Neuronal stem cell (in vitro differentiated cells): ENCODE data around the gene PRPF6.

Experiments
- DNase-seq: peaks from one replicate; pipeline ENCODE4 v3.0.0-alpha.2; 2013; ENCODE audit warnings: low spot score
- H2AFZ ChIP-seq: one replicate; pipeline ENCODE4 v1.6.1; 2013; ENCODE audit warnings: mild to moderate bottlenecking, low read length, inconsistent platforms
- H2AK5ac ChIP-seq: 2 replicates; pipeline ENCODE4 v1.6.1; 2013; ENCODE audit warnings: low read depth, mild to moderate bottlenecking, inconsistent platforms, low read length, moderate library complexity, mixed read lengths
- H2BK120ac ChIP-seq: 2 replicates; pipeline ENCODE4 v1.6.1; 2013; ENCODE audit warnings: low read depth, mild to moderate bottlenecking, inconsistent platforms, low read length, moderate library complexity, mixed read lengths
- H2BK12ac ChIP-seq: one replicate; pipeline ENCODE4 v1.6.1; 2013; ENCODE audit warnings: low read length, inconsistent platforms
- H2BK15ac ChIP-seq: 2 replicates; pipeline ENCODE4 v1.6.1; 2013; ENCODE audit warnings: mild to moderate bottlenecking, low read length, inconsistent platforms, mixed read lengths
- H2BK5ac ChIP-seq: one replicate; pipeline ENCODE4 v1.6.1; 2013; ENCODE audit warnings: inconsistent platforms, mild to moderate bottlenecking, low read length, moderate library complexity
- H3K14ac ChIP-seq: one replicate; pipeline ENCODE4 v1.6.1; 2013; ENCODE audit warnings: low read length, inconsistent platforms
- H3K18ac ChIP-seq: 2 replicates; pipeline ENCODE4 v1.6.1; 2013; ENCODE audit warnings: low read length, inconsistent platforms
- H3K23ac ChIP-seq: 2 replicates; pipeline ENCODE4 v1.6.1; 2013; ENCODE audit warnings: low read depth, mild to moderate bottlenecking, mixed read lengths, low read length, inconsistent platforms; ENCODE audit not compliant: poor library complexity
- H3K27ac ChIP-seq: replicated peaks from 3 replicates; pipeline ENCODE4 v1.5.1; 2013; ENCODE audit warnings: low read length, inconsistent platforms
- H3K27me3 ChIP-seq, 3 experiments: 2 replicates each; pipeline ENCODE4 v1.6.1; 2013; ENCODE audit warnings: low read length in 3 of 3, mild to moderate bottlenecking in 2 of 3, inconsistent platforms in 1 of 3, low read depth in 1 of 3, mixed read lengths in 1 of 3, moderate library complexity in 1 of 3; ENCODE audit not compliant: control insufficient read depth in 3 of 3, insufficient read depth in 3 of 3
- H3K36me3 ChIP-seq, 2 donors: replicated peaks in 1 of 2; 2 replicates each; pipeline ENCODE4 v1.6.1; 2013; ENCODE audit warnings: low read length in 2 of 2; ENCODE audit not compliant: control insufficient read depth in 2 of 2, insufficient read depth in 2 of 2
- H3K4ac ChIP-seq: 2 replicates; pipeline ENCODE4 v1.6.1; 2013; ENCODE audit warnings: inconsistent platforms, mild to moderate bottlenecking, low read length, moderate library complexity
- H3K4me1 ChIP-seq, 2 donors: 1 replicate in 1 of 2; 2 replicates in 1 of 2; pipeline ENCODE4 v1.6.1; 2013; ENCODE audit warnings: low read length in 2 of 2, low read depth in 1 of 2; ENCODE audit not compliant: control insufficient read depth in 2 of 2, insufficient read depth in 1 of 2
- H3K4me2 ChIP-seq: one replicate; pipeline ENCODE4 v1.6.1; 2013; ENCODE audit warnings: mild to moderate bottlenecking, low read length, inconsistent platforms; ENCODE audit not compliant: insufficient read depth, poor library complexity, severe bottlenecking
- H3K4me3 ChIP-seq, 2 donors: 2 replicates each; pipeline ENCODE4 v1.5.1; 2013; ENCODE audit warnings: low read length in 2 of 2, mild to moderate bottlenecking in 2 of 2, inconsistent platforms in 1 of 2, moderate library complexity in 1 of 2
- H3K79me1 ChIP-seq: one replicate; pipeline ENCODE4 v1.6.1; 2013; ENCODE audit warnings: low read depth, mild to moderate bottlenecking, inconsistent platforms, low read length, moderate library complexity
- H3K9ac ChIP-seq: one replicate; pipeline ENCODE4 v1.6.1; 2013; ENCODE audit warnings: mild to moderate bottlenecking, low read depth, low read length, inconsistent platforms; ENCODE audit not compliant: poor library complexity
- H3K9me3 ChIP-seq, 2 donors: replicated peaks in 1 of 2; 2 replicates each; pipeline versions ENCODE3 to v1.6.1; 2013; ENCODE audit warnings: low read length in 2 of 2, mild to moderate bottlenecking in 2 of 2, inconsistent platforms in 1 of 2, low read depth in 1 of 2, mixed read lengths in 1 of 2, moderate library complexity in 1 of 2; ENCODE audit not compliant: control insufficient read depth in 2 of 2, insufficient read depth in 1 of 2
- H4K8ac ChIP-seq: one replicate; pipeline ENCODE4 v1.6.1; 2013; ENCODE audit warnings: low read depth, mild to moderate bottlenecking, inconsistent platforms, low read length, moderate library complexity
- H4K91ac ChIP-seq: one replicate; pipeline ENCODE4 v1.6.1; 2013; ENCODE audit warnings: low read length, low read depth, mild to moderate bottlenecking, inconsistent platforms; ENCODE audit not compliant: poor library complexity
- WGBS, 2 donors: extraction: QIAGEN DNeasy Blood & Tissue Kit; methylation state at CpG; one replicate each; pipeline ENCODE4 v1.1.7; 2013; ENCODE audit warnings: missing lambda C conversion rate in 2 of 2, mixed read lengths in 1 of 2; ENCODE audit not compliant: insufficient read length in 2 of 2, insufficient replicate concordance in 1 of 2; ENCODE audit errors: extremely low coverage in 2 of 2; 5-methylcytosine and 5-hydroxymethylcytosine counted together

The PRPF6 gene

DNA sequence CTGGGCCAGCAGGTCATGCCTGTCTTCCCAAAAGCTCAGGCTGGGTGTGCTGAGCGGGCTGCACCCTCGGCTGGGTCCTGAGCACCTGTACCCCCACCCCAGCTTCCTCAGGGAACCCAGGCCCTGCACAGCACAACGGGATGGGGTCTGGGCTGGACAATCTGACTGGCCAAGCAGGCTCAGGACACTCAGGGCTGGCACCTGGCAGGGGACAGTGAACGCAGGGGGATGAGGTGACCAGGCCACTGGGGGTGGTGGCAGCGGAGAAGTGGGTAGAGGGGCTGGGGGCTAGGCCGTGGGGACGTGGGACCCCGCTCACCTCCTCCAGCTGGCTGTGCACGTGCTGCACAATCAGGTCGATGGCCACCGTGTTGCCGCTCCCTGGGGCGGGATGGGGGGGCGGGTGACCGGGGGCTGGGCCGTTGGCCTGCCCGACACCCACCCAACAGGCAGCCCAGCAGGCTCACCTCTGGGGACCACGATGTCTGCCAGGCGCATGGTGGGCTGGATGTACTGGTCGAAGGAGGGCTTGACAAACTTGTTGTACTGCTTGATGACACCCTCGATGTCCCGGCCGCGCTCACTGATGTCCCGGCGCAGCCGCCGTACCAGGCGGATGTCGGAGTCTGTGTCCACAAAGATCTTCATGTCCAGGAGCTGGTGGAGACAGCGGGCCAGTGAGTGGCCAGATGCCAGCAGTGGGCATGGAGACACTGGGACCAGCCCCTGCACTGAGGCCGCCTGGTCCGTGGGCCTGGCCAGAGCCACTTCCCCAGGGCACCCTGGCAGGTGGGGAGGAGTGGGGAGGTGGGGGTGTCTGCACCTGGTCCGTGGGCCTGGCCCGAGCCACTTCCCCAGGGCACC is 36.6 kb upstream of the PRPF6 start:
- no CpG with 5 or more reads among the region's 35 CpGs for WGBS, 2 donors
- no peak overlapping the region for H3K4me3 ChIP-seq
- no peak overlapping the region for H4K8ac ChIP-seq
- H3K36me3 ChIP-seq: peaks cover 39 to 66% of the 10 kb centered on the region in 2 donors
- peaks cover 8 to 17% of the 10 kb centered on the region in 2 donors for H3K4me1 ChIP-seq
- H3K18ac ChIP-seq: peak overlapping the region; percentile 28
- H3K79me1 ChIP-seq: peaks cover 34% of the 10 kb centered on the region
- H2BK12ac ChIP-seq: peak overlapping the region; percentile 58
- peak overlapping the region; percentile 34 for H3K23ac ChIP-seq
- no peak overlapping the region for H4K91ac ChIP-seq
- H2AK5ac ChIP-seq: no peak overlapping the region
- DNase-seq: no peak
- H2AFZ ChIP-seq: no peak overlapping the region
- no peak overlapping the region for H3K14ac ChIP-seq
- no peak overlapping the region for H2BK15ac ChIP-seq
- H3K27ac ChIP-seq: no peak overlapping the region
- H3K9ac ChIP-seq: no peak overlapping the region
- no peak overlapping the region for H2BK120ac ChIP-seq
- no peak overlapping the region for H3K4me2 ChIP-seq
- H3K27me3 ChIP-seq: no peaks in the 10 kb centered on the region
- no peaks in the 10 kb centered on the region for H3K9me3 ChIP-seq
- no peak overlapping the region for H3K4ac ChIP-seq
- H2BK5ac ChIP-seq: no peak overlapping the region

DNA sequence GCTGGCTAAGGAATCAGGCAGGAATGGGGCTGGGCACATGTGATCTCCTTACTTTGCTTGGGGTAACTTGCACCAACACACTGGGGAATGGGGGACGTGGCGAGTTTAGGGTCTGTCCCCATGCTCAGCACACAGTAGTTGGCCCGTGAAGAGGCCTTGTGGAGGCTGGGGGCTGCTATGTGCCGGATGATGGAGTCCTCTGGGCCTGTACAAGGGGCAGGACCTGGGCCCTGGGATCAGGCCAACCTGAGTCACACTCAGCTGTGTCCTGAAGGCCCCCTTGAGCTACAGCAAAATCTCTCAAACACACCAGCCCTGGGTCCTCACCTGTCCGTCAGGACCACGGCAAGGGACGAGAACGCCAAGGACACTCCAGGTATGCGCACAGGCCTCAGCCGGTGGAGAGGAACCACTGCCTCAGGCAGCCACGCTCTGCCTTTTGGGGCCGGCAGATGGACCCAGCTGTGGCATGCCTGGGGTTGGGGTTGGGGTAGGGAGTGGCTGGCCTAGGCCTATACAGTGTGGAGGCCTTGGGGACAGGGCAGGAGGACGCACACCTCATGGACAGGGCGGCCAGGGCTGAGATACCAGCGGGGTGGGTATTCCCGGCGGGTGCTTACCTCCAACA is 35.8 kb upstream of the PRPF6 start:
- H3K4me2 ChIP-seq: no peak overlapping the region
- no peak overlapping the region for H2BK120ac ChIP-seq

DNA sequence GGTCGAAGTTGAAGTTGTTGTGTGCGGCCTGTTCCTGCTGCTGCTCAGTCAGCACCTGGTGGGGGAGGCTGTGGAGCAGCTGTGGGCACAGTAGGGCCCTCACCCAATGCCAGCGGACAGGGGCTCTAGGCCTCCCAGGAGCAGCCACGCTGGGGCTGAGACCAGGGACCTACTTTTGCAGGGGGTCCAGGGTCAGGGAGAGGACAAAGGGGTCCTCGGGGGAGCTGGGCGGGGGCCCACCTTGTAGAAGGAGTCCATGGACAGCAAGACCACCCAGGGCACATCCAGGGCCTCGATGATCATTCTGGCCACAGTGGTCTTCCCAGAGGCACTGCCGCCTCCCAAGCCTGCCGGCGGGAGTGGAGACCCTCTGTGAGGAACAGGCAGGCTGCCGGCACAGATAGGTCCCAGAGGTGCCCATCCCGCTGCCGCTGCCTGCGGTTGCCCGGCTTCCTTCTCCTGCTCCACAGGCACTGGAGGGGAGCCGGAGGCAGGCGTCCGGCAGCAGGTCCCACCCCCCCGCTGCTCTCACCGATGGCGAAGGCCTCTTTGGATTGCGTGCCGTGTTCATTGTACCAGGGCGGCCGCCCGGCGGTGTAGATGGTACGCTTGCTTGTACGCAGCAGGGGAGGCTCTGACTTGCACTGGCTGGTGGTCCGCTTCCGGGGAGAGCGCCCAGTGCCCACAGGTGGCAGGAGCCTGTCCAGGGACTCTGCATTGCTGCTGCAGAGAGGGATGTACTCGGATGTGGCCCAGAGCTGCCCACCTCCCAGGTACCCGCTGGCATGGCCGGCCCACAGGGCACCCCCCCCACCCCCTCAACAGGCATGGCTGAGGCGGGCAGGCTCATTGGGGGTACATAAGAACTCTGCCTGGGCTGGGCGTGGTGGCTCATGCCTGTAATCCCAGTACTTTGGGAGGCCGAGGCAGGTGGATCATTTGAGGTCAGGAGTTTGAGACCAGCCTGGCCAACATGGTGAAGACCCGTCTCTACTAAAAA is 34.7 kb upstream of the PRPF6 start:
- Histone ChIP-seq H4K8ac (no peak overlapping the region), H3K9me3 (no peaks in the 10 kb centered on the region), H2AFZ (no peak overlapping the region), H2BK5ac (no peak overlapping the region), H2BK12ac (no peak overlapping the region), H3K9ac (no peak overlapping the region), H3K79me1 (peaks cover 24% of the 10 kb centered on the region), H4K91ac (no peak overlapping the region), H3K36me3 (peaks cover 27 to 51% of the 10 kb centered on the region in 2 donors), H3K27ac (no peak overlapping the region), H3K27me3 (no peaks in the 10 kb centered on the region), H3K4ac (no peak overlapping the region), H2BK15ac (no peak overlapping the region), H3K23ac (no peak overlapping the region), H3K4me3 (no peak overlapping the region), H2AK5ac (no peak overlapping the region), H3K4me2 (no peak overlapping the region), H3K14ac (no peak overlapping the region), H3K4me1 (peaks cover 17 to 24% of the 10 kb centered on the region in 2 donors), H2BK120ac (no peak overlapping the region), H3K18ac (no peak overlapping the region)
- WGBS, 2 donors: no CpG with 5 or more reads among the region's 39 CpGs
- DNase-seq: no peak

More for the DNA sequence above, 35.8 kb upstream of the PRPF6 start:
- Histone ChIP-seq H3K23ac (peak overlapping the region; percentile 65), H3K18ac (no peak overlapping the region), H3K4me3 (peak overlapping the region in 1 of 2 donors; percentile 49), H2BK15ac (no peak overlapping the region), H3K27me3 (no peaks in the 10 kb centered on the region), H2BK12ac (no peak overlapping the region), H3K9me3 (no peaks in the 10 kb centered on the region), H3K9ac (no peak overlapping the region), H2AK5ac (no peak overlapping the region), H3K4me1 (peaks cover 17 to 25% of the 10 kb centered on the region in 2 donors), H4K8ac (no peak overlapping the region), H3K36me3 (peaks cover 37 to 59% of the 10 kb centered on the region in 2 donors), H4K91ac (no peak overlapping the region), H3K27ac (no peak overlapping the region), H2BK5ac (peak overlapping the region; percentile 53), H3K4ac (no peak overlapping the region), H3K14ac (no peak overlapping the region), H2AFZ (no peak overlapping the region), H3K79me1 (peaks cover 31% of the 10 kb centered on the region)
- WGBS, 2 donors: no CpG with 5 or more reads among the region's 17 CpGs
- no peak for DNase-seq
